ACC112 (cell line): Measurements from ENCODE around the gene MTMR11.
"Not testable (repeated sequence)": the region's sequence is repeated elsewhere in the genome, so short reads cannot be mapped to it uniquely, and the experiment has no call there.

Experiments
- H2AFZ ChIP-seq: fragments of 200-600 bp; sonication (generic); one replicate; pipeline ENCODE4 v1.6.0; 2017; ENCODE audit warnings: antibody characterized with exemption, low read length; ENCODE audit not compliant: unreplicated experiment
- H3K27ac ChIP-seq: fragments of 200-600 bp; sonication (generic); 2 replicates; pipeline ENCODE4 v1.5.1; 2014; ENCODE audit warnings: low read depth, mild to moderate bottlenecking, antibody characterized with exemption, low read length, moderate library complexity
- H3K27me3 ChIP-seq: fragments of 200-600 bp; sonication (generic); 2 replicates; pipeline ENCODE4 v1.6.1; 2014; ENCODE audit warnings: mild to moderate bottlenecking, antibody characterized with exemption, low read length, moderate library complexity, mixed read lengths; ENCODE audit not compliant: insufficient read depth
- H3K36me3 ChIP-seq: fragments of 200-600 bp; sonication (generic); 2 replicates; pipeline ENCODE4 v1.6.1; 2016; ENCODE audit warnings: mild to moderate bottlenecking, antibody characterized with exemption, low read length, moderate library complexity, mixed read lengths; ENCODE audit not compliant: insufficient read depth
- H3K4me1 ChIP-seq: fragments of 200-600 bp; sonication (generic); one replicate; pipeline ENCODE4 v1.6.1; 2016; ENCODE audit warnings: low read length, mixed read lengths; ENCODE audit not compliant: insufficient read depth, unreplicated experiment, control insufficient read depth
- H3K4me3 ChIP-seq: fragments of 200-600 bp; sonication (generic); 2 replicates; pipeline ENCODE4 v1.5.1; 2014; ENCODE audit warnings: mild to moderate bottlenecking, low read depth, low read length
- H3K79me2 ChIP-seq: fragments of 200-600 bp; sonication (generic); one replicate; pipeline ENCODE4 v1.6.0; 2016; ENCODE audit warnings: low read length; ENCODE audit not compliant: control insufficient read depth, unreplicated experiment, insufficient read depth

MTMR11 gene

DNA sequence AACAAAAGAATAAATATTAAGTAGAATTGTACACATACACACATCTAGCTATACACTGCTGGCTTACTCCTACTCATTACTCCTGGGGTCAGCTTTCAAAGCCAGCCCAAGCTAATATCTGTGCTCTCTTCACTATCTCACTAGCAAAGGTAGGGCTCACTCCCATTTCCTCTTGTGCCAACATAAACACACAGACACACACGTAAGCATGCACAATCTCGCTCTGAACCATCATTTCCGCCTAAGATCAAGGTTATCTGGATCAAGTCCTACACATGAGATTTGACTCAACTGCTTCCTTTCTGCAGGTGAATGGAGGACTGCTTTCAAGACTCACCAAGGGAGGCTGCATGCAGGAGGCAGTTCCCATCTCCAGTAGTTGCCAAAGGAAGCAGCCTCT, 28.8 kb upstream of the MTMR11 start:
- H3K36me3 ChIP-seq: peaks cover 22% of the 10 kb centered on the region; the same call in 1 of the 2 replicates

DNA sequence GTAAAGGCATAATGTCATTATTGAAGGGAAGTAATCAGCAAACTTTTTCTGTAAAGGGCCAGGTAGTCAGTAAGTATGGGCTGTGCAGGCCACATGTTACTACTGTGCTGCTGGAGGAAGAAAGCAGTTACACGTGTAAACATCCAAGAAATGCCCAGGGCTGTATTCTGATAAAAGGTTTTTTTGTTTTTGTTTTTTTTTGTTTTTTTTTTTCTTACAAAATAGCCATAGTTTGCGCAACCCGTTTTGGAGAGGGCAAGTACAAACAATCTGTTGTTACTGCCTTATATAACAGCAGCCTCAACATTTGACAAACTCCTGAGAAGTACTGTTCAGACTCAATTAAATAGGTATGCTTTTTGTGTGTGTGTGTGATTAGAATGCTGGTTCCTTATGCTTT, 26.7 kb upstream of the MTMR11 start:
- H3K27ac ChIP-seq: peak overlapping the region; percentile 58
- no peak overlapping the region for H2AFZ ChIP-seq
- no peaks in the 10 kb centered on the region for H3K27me3 ChIP-seq
- H3K36me3 ChIP-seq: peaks cover 33% of the 10 kb centered on the region
- H3K4me3 ChIP-seq: no peak overlapping the region
- H3K79me2 ChIP-seq: no peaks in the 10 kb centered on the region
- peaks cover 11% of the 10 kb centered on the region for H3K4me1 ChIP-seq

More for the DNA sequence above, 28.8 kb upstream of the MTMR11 start:
- Histone ChIP-seq H3K4me3 (no peak overlapping the region), H3K4me1 (peaks cover 11% of the 10 kb centered on the region), H3K27ac (no peak overlapping the region), H3K79me2 (no peaks in the 10 kb centered on the region), H3K27me3 (no peaks in the 10 kb centered on the region), H2AFZ (no peak overlapping the region)

DNA sequence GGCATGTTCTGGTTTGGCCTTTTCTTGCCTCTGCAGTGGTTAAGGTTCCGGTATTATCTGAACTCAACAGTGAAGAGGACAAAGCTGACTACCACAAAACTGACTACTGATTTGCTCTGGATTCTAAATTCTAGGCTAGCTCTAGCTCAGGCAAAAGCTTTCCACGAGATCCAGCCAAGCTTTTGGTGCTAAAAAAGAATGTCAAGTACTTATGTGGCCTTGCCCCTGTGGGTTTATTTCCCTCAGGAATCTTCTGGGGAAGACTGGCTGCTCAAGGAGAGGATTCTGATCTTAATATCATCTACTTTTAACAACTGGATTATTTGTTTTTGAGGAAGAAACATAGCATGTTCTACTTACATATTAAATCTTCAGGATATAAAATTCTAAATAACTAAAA, 26.1 kb upstream of the MTMR11 start:
- no peaks in the 10 kb centered on the region for H3K79me2 ChIP-seq

DNA sequence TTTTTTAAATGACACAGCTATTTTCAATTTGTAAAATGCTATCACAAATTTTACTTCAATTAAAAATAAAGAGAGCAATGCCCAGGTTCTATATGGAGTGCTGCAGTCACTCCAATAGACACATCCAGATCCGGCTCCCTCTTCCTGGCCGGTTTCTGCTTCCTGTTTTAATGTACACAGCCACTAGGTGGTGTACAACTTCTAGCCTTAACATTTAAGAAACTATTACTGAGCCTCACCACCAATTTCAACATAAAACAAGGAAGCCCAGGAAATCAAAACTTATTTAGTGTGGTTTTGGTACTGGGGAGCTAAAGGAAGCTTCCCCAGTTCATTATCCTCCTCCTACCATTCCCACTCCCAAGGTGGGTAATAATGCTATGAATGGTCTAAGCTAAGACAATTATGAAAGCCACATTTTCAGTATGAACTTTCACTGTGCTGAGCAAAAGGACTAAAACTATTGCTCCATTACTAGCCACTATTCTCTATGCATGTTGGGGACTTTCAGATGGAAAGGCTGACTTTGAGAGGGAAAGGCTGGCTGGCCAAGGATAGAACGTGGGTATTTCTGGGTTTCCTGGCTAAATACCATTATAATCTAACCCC, 25.5 kb upstream of the MTMR11 start:
- Histone ChIP-seq H3K4me1 (peaks cover 11% of the 10 kb centered on the region), H3K79me2 (no peaks in the 10 kb centered on the region), H3K36me3 (peaks cover 28% of the 10 kb centered on the region), H3K27ac (peak overlapping the region; percentile 58), H2AFZ (peak overlapping the region; percentile 64), H3K27me3 (no peaks in the 10 kb centered on the region), H3K4me3 (no peak overlapping the region)

More for the DNA sequence above, 26.1 kb upstream of the MTMR11 start:
- Histone ChIP-seq H3K4me1 (peaks cover 11% of the 10 kb centered on the region), H3K27ac (peak overlapping the region; percentile 58), H3K36me3 (peaks cover 33% of the 10 kb centered on the region), H3K27me3 (no peaks in the 10 kb centered on the region), H3K4me3 (no peak overlapping the region), H2AFZ (peak overlapping the region; percentile 64)

DNA sequence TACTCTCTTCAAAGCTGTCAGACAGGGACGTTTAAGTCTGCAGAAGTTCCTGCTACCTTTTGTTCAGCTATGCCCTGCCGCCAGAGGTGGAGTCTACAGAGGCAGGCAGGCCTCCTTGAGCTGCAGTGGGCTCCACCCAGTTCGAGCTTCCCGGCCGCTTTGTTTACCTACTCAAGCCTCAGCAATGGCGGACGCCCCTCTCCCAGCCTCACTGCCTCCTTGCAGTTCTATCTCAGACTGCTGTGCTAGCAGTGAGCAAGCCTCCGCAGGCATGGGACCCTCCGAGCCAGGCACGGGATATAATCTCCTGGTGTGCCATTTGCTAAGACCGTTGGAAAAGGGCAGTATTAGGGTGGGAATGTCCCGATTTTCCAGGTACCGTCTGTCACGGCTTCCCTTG, 20.9 kb upstream of the MTMR11 start:
- H3K36me3 ChIP-seq: peaks cover 11% of the 10 kb centered on the region

DNA sequence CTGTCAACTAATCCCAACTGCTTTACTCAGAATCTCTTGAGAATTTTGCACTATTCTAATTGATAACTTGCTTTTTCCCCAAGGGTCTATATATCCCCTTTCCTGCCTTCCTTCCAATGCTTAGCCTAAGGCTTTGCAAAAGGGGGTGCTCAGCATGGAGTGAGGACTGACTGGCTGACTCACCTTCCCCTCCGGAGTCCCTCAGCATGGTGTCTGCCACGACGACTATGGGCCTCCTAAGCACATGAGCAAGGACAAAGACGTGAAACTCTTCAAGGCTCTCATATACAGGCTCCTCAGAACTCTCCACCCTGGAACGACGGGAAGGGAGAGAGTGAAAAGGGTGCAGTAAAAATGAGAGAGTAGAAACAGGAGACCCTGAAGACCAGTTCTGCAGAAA, 13.2 kb upstream of the MTMR11 start:
- no peaks in the 10 kb centered on the region for H3K4me1 ChIP-seq
- H3K27me3 ChIP-seq: no peaks in the 10 kb centered on the region
- no peak overlapping the region for H3K4me3 ChIP-seq
- no peaks in the 10 kb centered on the region for H3K79me2 ChIP-seq
- H3K36me3 ChIP-seq: peaks cover 3% of the 10 kb centered on the region; the same call in 1 of the 2 replicates
- no peak overlapping the region for H2AFZ ChIP-seq
- no peak overlapping the region for H3K27ac ChIP-seq

More for the DNA sequence above, 20.9 kb upstream of the MTMR11 start:
- not testable (repeated sequence) for H2AFZ ChIP-seq, H3K27me3 ChIP-seq, H3K4me3 ChIP-seq, H3K79me2 ChIP-seq, H3K4me1 ChIP-seq, H3K27ac ChIP-seq

DNA sequence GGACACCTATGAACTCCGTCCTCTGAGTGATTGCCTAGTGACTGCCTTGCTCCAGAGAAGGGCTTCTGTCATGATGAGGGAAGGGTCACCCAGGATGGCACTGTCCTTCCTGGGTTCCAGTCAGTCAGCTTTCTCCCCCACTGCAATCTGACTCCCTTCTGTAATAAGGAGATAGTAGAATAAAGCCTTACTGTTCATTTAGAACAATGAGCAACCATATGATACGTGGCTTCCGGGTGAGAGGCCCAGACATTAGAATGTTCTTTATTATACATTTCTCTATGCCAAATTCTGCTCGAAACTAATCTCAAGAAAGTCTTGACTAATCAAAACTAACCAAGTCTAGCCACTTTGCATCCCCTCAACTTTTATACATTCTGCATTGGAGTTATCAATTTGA, 8.5 kb upstream of the MTMR11 start:
- Histone ChIP-seq H3K27ac (no peak overlapping the region), H3K4me3 (no peak overlapping the region), H3K36me3 (peaks cover 3% of the 10 kb centered on the region; the same call in 1 of the 2 replicates), H3K79me2 (no peaks in the 10 kb centered on the region), H2AFZ (no peak overlapping the region), H3K27me3 (no peaks in the 10 kb centered on the region), H3K4me1 (peaks cover 4% of the 10 kb centered on the region)

DNA sequence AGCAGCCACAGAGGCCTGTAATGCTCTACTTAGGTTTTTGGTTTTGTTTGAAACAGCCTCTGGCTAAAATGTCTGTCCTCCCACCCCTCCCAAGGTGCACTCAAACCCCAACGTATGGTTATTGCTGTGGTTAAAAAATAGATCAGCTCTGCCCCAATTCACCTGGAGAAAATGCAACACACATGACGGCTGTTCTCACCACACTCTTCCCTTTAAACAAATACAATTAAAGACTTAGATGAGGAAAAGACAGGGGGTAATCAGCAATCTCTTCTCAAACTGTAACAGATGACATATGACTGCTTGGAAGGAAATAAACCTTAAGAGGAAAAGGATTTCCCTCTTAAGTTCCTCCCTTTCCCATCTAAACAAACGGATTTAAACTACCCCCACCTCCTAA, 6.2 kb upstream of the MTMR11 start:
- Histone ChIP-seq H3K27ac (no peak overlapping the region), H3K4me3 (no peak overlapping the region), H2AFZ (no peak overlapping the region), H3K27me3 (no peaks in the 10 kb centered on the region), H3K36me3 (peaks cover 3% of the 10 kb centered on the region; the same call in 1 of the 2 replicates), H3K79me2 (no peaks in the 10 kb centered on the region), H3K4me1 (peaks cover 23% of the 10 kb centered on the region)

DNA sequence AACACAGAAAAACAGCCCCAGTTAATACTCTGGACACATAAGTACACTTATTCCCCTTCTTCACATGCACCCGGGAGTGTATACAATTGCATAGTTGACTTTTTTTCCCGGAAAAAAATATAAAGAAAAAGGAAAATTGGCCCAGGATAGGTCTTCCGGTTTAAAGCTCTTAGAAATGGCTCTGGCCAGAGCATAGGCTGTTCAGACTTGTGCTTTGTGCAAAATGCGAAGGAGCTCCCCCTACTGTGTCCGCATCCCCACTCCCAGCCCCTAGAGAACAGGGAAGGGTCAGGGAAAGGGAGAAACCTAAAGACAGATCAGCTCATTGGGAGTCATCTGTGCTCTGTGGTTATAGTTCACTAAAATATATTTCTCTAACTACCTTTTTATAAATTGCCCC, 5.5 kb upstream of the MTMR11 start:
- H3K27me3 ChIP-seq: no peaks in the 10 kb centered on the region
- no peak overlapping the region for H3K4me3 ChIP-seq
- no peak overlapping the region for H3K27ac ChIP-seq
- peaks cover 30% of the 10 kb centered on the region for H3K4me1 ChIP-seq
- H3K36me3 ChIP-seq: peaks cover 3% of the 10 kb centered on the region; the same call in 1 of the 2 replicates
- H2AFZ ChIP-seq: no peak overlapping the region
- H3K79me2 ChIP-seq: no peaks in the 10 kb centered on the region

DNA sequence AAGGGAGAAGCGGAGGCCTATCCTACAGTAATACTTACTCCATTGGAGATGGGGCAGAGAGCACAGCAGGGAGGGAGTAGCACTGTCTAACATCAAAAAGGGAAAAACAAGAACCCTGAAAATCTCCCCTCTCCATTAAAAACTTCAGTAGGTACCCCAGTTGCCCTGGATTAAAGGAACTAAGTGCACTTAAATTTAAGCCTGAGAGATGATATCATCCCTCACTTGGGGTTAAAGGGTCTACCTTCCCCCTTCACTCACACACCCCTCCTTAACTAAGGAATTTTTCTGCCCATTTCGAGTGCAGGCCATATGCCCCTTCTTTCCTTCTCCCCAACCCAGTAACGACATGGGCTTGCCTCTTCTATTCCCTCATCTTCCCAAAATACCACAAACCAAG, 3.7 kb upstream of the MTMR11 start:
- H3K4me3 ChIP-seq: no peak overlapping the region
- H2AFZ ChIP-seq: no peak overlapping the region
- H3K79me2 ChIP-seq: peaks cover 11% of the 10 kb centered on the region
- H3K4me1 ChIP-seq: peaks cover 42% of the 10 kb centered on the region
- H3K36me3 ChIP-seq: peaks cover 2% of the 10 kb centered on the region; the same call in 1 of the 2 replicates
- H3K27ac ChIP-seq: 0 out of 2 replicates have a peak overlapping the region, but pooled peaks have one; percentile 51
- no peaks in the 10 kb centered on the region for H3K27me3 ChIP-seq

DNA sequence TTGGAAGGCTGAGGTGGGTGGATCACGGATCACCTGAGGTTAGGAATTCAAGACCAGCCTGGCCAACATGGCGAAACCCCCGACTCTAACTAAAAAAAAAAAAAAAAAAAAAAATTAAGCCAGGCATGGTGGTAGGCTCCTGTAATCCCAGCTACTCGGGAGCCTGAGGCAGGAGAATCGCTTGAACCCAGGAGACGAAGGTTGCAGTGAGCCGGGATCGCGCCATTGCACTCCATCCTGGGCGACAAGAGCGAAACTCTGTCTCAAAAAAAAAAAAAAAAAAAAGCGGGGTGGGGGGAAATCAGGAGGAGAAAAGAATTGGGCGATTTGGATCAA, 2.0 kb upstream of the MTMR11 start:
- H3K4me3 ChIP-seq: peak overlapping the region; percentile 52
- not testable (repeated sequence) for H3K27me3 ChIP-seq, H2AFZ ChIP-seq, H3K36me3 ChIP-seq
- H3K79me2 ChIP-seq: peaks cover 11% of the 10 kb centered on the region
- H3K27ac ChIP-seq: peak overlapping the region; percentile 51; the same call in 1 of the 2 replicates
- peaks cover 44% of the 10 kb centered on the region for H3K4me1 ChIP-seq
